HFF-Myc (cell line): Measurements from ENCODE around the gene VPS50.

Source experiments
- DNase-seq: peaks from one replicate; pipeline ENCODE4 v3.0.0-alpha.2; 2011; ENCODE audit warnings: low read depth; ENCODE audit errors: extremely low read depth
- H3K4me3 ChIP-seq: replicated peaks from 2 replicates; pipeline ENCODE4 v1.5.1; 2011; ENCODE audit warnings: low read depth, mild to moderate bottlenecking, control low read depth, low read length
- TF ChIP-seq, protein P1 (sequence below): IDR thresholded peaks from 2 replicates; pipeline ENCODE4 v1.5.1; 2012; ENCODE audit warnings: mild to moderate bottlenecking, low read depth, low read length, control low read depth; ENCODE audit errors: missing control alignments

Gene VPS50

DNA sequence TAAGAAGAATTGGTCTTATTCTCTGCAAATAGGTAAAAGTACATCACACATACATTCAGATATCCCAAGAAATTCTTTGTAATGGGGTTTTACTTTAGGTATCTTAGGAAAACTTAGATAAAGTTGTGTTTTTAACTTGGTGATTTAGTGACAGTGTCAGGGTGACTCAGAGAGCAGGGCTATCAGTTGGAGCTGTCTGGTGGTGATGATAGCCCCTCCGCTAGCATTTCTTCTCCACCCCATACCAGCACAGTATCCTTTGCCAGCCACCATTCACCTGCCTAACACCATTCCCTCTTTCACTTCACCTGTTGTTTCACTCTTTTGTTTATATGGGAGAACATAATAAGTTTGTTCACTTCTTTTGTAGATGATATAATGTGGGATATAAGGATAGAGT lies 30.4 kb downstream of the VPS50 start:
- TF ChIP-seq, protein P1, sequence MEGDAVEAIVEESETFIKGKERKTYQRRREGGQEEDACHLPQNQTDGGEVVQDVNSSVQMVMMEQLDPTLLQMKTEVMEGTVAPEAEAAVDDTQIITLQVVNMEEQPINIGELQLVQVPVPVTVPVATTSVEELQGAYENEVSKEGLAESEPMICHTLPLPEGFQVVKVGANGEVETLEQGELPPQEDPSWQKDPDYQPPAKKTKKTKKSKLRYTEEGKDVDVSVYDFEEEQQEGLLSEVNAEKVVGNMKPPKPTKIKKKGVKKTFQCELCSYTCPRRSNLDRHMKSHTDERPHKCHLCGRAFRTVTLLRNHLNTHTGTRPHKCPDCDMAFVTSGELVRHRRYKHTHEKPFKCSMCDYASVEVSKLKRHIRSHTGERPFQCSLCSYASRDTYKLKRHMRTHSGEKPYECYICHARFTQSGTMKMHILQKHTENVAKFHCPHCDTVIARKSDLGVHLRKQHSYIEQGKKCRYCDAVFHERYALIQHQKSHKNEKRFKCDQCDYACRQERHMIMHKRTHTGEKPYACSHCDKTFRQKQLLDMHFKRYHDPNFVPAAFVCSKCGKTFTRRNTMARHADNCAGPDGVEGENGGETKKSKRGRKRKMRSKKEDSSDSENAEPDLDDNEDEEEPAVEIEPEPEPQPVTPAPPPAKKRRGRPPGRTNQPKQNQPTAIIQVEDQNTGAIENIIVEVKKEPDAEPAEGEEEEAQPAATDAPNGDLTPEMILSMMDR, result no peak
- DNase-seq, result no peak
- no peak overlapping the region for H3K4me3 ChIP-seq

DNA sequence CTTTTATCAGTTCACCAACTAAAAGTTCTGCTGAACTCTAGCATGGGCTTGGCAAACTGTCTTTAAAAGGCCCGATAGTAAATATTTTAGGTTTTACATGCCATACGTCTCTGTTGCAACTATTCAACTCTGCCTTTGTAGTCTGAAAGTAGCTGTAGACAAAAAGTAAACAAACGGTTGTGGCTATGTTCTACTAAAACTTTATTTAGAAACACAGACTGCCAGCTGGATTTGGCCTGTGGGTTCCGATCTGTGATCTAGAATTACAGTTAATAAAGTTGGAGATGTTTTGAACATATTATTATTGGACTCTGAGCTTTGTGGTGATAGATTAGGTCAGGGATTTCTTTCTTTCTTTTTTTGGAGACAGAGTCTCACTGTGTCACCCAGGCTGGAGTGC lies 33.1 kb downstream of the VPS50 start:
- DNase-seq, result no peak
- H3K4me3 ChIP-seq, result no peak overlapping the region
- TF ChIP-seq, protein P1, result no peak

DNA sequence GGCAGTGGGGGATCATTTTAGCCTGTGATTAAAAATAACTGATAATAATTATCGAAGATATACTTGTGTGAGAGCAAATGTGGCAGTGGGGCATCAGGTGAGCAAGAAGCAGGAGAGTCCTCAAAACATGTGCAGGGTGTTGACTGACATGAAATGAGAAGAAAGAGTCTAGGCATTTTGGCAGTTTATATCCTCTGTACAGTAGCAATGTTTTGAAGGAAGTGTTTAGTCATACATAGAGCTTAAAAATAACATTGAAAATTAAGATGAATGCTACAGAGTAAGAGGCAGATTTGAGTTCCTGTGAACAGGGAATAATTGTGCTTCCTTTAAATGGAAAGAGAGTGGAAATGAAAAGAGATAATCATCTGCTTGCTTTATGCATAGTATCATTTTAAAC lies 47.4 kb downstream of the VPS50 start:
- TF ChIP-seq, protein P1, result no peak
- DNase-seq, result no peak
- H3K4me3 ChIP-seq, result no peak overlapping the region

DNA sequence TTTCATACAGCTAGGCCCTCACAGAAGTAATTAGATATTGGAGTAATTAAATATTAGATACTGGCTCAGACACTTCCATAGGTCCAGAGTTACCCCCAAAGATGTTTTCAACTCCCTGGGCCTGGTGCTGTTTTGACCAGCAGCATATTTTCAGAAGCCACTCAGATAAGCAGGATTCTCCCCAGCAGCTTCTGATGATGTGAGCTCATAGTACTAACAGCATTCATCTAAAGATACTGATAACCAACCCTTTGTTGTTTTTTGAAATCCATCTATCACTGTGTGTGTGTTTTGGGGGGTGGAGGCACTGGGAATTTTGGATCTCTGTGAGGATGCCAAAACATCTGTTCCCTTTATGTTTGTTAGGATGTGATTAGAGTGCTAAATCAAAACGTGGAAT lies 52.7 kb downstream of the VPS50 start:
- H3K4me3 ChIP-seq, result no peak overlapping the region
- TF ChIP-seq, protein P1, result no peak
- no peak for DNase-seq

DNA sequence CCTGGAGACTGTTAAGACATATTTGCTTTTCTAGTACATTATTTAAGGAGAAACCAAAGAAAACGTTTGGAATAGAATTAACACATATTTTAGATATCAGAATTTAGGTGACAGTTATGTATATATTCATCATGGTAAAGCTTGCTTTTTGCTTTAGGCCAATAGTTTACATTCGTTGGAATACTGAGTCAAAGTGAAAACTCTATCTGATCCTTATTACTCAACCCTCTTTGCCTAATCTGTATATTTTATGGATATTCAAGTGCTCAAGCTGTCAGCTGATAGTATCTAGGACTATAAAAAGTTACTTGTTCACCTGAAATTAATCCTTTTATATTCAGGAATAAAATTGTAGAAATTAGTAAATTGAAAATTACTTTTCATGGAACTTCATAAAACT lies 61.1 kb downstream of the VPS50 start:
- DNase-seq, result no peak
- TF ChIP-seq, protein P1, result no peak
- H3K4me3 ChIP-seq, result no peak overlapping the region

DNA sequence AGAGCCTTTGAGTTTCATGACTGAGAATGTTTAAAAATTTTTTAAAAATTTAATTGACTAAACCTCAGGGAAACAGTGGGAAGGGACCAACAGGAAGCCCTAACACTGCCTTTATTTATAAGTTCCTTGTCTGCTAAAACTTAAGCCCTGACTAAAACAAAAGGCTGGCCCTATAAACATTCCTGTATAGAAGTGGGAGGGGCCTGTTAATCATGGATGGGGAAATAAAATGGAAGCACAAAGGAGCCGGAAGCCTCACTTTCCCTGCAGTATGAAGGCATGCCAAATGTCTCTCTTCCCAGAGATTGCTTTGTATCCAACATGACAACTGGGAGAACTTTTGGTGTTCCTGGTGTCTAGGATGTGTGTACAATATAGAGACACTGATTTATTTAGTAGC lies 66.0 kb downstream of the VPS50 start:
- no peak overlapping the region for H3K4me3 ChIP-seq
- TF ChIP-seq, protein P1, result no peak
- DNase-seq, result no peak

DNA sequence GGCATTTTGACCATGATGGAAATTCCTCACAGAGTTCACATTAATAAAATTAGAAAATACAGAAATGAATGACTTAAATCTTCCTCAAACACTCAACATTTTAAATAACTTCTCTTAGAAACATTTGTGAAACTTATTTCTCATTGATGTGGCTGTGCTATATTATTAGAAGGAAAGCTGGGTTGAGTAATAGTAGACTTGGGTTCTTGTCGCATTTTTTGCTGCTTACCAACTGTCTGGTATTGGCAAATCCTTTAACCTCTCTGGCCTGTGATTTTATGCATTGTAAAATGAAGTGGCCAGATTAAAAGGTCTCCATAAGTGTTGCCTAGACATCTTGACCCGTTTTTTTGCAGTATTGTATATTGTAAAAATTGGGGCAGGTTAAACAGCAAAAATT lies 66.5 kb downstream of the VPS50 start:
- no peak for DNase-seq
- H3K4me3 ChIP-seq, result no peak overlapping the region
- TF ChIP-seq, protein P1, result no peak
